Measurements from ENCODE around the gene KBTBD2. TPM values are rescaled to one million over a fixed set of nuclear protein-coding genes. Genes with fewer than 3 reads are reported as not detected.
"Not testable (repeated sequence)": the region's sequence is repeated elsewhere in the genome, so short reads cannot be mapped to it uniquely, and the experiment has no call there.

Gene KBTBD2
- total RNA-seq, 4 donors from 2014 or later, result 22.2 to 43.7 (median 28.4) TPM

DNA sequence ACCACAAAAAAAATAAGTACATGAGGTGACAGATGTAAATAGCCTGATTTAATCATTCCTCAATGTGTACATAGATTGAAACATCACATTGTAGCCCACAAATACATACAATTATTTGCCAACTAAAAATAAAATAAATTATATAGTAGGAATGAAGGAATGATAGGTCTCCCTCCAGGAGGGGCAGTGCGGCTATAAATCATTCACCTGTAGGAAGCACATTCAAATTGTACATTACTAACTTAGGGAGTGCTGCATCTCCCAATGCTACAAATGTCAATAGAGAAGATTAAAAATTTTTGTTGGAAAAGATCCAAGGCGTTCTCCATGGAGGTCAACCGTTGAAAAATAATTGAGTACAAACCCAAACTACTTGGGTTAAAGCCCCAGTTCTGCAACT, 4.2 kb downstream of the KBTBD2 start:
- DNase-seq, result no peak
- Histone ChIP-seq H3K4me3 (no peak overlapping the region), H3K9me3 (no peaks in the 10 kb centered on the region), H3K27ac (no peak overlapping the region), H3K36me3 (no peaks in the 10 kb centered on the region), H3K27me3 (no peaks in the 10 kb centered on the region), H3K4me1 (peaks cover 0 to 35% (median 3%) of the 10 kb centered on the region in 4 donors)
- TF ChIP-seq, protein P1, sequence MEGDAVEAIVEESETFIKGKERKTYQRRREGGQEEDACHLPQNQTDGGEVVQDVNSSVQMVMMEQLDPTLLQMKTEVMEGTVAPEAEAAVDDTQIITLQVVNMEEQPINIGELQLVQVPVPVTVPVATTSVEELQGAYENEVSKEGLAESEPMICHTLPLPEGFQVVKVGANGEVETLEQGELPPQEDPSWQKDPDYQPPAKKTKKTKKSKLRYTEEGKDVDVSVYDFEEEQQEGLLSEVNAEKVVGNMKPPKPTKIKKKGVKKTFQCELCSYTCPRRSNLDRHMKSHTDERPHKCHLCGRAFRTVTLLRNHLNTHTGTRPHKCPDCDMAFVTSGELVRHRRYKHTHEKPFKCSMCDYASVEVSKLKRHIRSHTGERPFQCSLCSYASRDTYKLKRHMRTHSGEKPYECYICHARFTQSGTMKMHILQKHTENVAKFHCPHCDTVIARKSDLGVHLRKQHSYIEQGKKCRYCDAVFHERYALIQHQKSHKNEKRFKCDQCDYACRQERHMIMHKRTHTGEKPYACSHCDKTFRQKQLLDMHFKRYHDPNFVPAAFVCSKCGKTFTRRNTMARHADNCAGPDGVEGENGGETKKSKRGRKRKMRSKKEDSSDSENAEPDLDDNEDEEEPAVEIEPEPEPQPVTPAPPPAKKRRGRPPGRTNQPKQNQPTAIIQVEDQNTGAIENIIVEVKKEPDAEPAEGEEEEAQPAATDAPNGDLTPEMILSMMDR (IDR thresholded peaks at IDR 0.05), result no peak
- TF ChIP-seq POLR2A (IDR thresholded peaks at IDR 0.05), result no peak

DNA sequence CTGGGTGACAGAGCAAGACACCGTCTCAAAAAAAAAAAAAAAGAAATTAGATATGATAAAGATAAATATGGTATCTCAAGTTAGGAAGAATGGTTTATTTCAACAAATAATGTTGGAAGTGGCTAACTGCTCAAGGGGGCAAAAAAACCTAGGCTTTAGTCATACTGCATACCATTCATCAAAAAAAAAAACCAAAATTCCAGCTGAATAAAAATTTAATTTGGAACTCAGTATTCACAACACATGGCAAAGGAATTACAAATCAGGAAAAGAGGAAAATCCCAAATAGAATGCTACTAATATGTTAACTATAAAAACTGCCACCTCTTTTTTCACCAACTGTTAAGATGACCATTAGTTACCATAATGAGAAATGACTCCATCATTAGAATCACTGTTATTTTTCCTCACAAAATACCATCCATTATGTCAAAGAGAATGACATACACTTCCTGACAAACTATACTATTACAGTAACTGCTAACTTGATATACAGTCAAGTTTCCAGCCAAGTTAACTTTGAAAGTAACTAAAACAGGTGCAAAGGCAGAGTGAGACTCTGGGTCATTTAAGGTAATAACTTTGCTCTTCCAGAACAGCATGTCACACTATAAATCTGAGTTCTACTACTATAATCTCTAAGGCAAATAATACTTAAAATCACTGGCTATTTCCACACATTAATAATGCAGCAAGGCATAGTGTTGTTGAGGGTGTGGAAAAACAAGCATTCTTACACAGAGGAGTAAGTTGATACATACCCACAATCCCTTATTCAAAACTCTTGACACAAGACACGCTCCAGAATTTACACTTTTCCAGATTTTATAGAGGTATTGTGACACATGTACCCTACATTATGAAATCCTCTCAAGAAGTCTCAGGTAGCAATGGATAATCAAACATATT, 10.2 kb downstream of the KBTBD2 start:
- Histone ChIP-seq H3K4me3 (no peak overlapping the region), H3K27ac (no peak overlapping the region), H3K36me3 (no peaks in the 10 kb centered on the region), H3K4me1 (peaks cover 0 to 28% (median 0%) of the 10 kb centered on the region in 4 donors), H3K27me3 (no peaks in the 10 kb centered on the region), H3K9me3 (no peaks in the 10 kb centered on the region)
- no peak for DNase-seq
- no peak for TF ChIP-seq POLR2A (IDR thresholded peaks at IDR 0.05)
- TF ChIP-seq, protein P1 (IDR thresholded peaks at IDR 0.05), result no peak

DNA sequence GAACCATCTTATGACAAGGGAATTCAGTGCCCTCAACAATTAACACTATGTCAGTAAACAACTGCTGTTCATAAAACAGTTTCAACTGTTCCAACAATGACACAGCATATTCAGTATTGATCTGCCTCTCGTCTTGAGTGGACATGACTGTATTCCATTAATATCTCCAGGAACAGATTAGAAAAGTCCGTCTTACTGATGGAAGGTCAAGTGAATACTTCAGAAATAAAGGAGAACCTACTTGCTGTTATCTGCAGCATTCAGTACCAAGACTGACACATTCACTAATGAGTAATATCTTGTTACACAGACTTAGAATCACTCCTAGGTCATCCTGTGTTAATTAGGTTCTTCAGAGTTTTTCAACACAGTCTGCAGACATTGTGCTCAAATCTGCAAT, 12.1 kb downstream of the KBTBD2 start:
- Histone ChIP-seq H3K4me3 (no peak overlapping the region), H3K27me3 (no peaks in the 10 kb centered on the region), H3K4me1 (peaks cover 0 to 24% (median 0%) of the 10 kb centered on the region in 4 donors), H3K9me3 (no peaks in the 10 kb centered on the region), H3K27ac (peak overlapping the region in 1 of 4 donors; percentile 27), H3K36me3 (peaks cover 0 to 6% (median 0%) of the 10 kb centered on the region in 3 donors)
- TF ChIP-seq POLR2A (IDR thresholded peaks at IDR 0.05), result no peak
- TF ChIP-seq, protein P1 (IDR thresholded peaks at IDR 0.05), result no peak
- DNase-seq, result no peak

DNA sequence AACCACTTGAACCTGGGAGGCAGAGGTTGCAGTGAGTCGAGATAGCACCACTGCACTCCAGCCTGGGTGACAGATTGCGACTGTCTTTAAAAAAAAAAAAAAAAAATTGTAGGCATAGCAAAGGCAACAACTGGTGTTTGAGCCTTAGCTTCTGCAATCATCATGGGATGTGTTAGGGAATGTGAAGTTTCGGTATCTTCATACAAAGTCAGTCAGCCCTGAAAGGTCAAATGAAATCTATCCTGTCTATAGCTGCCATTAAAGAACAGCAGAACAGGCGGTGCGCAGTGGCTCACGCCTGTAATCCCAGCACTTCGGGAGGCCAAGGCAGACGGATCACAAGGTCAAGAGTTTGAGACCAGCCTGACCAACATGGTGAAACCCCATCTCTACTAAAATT, 13.5 kb downstream of the KBTBD2 start:
- H3K27ac ChIP-seq, H3K27me3 ChIP-seq, H3K9me3 ChIP-seq, H3K4me3 ChIP-seq, DNase-seq: not testable (repeated sequence)
- Histone ChIP-seq H3K36me3 (peaks cover 0 to 21% (median 0%) of the 10 kb centered on the region in 3 donors), H3K4me1 (peaks cover 0 to 24% (median 0%) of the 10 kb centered on the region in 4 donors)

DNA sequence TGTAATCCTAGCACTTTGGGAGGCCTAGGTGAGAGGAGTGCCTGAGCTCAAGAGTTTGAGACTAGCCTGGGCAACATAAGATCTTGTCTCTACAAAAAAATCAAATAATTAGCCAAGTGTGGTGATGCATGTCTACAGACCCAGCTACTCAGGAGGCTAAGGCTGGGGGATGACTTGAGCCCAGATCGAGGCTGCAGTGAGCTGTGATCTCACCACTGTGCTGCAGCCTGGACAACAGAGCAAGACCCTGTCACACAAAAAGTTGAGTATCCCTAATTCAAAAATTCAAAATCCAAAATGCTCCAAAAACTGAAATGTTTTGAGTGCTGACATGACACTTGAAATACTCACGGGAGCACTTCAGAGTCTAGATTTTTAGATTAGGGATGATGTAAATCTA, 19.1 kb downstream of the KBTBD2 start:
- H3K36me3 ChIP-seq, result peaks cover 0 to 67% (median 0%) of the 10 kb centered on the region in 3 donors
- no peaks in the 10 kb centered on the region for H3K9me3 ChIP-seq
- no peak overlapping the region for H3K4me3 ChIP-seq
- no peaks in the 10 kb centered on the region for H3K27me3 ChIP-seq
- no peak for DNase-seq
- no peak overlapping the region for H3K27ac ChIP-seq
- TF ChIP-seq POLR2A (IDR thresholded peaks at IDR 0.05), result no peak
- TF ChIP-seq, protein P1 (IDR thresholded peaks at IDR 0.05), result no peak
- H3K4me1 ChIP-seq, result no peaks in the 10 kb centered on the region

DNA sequence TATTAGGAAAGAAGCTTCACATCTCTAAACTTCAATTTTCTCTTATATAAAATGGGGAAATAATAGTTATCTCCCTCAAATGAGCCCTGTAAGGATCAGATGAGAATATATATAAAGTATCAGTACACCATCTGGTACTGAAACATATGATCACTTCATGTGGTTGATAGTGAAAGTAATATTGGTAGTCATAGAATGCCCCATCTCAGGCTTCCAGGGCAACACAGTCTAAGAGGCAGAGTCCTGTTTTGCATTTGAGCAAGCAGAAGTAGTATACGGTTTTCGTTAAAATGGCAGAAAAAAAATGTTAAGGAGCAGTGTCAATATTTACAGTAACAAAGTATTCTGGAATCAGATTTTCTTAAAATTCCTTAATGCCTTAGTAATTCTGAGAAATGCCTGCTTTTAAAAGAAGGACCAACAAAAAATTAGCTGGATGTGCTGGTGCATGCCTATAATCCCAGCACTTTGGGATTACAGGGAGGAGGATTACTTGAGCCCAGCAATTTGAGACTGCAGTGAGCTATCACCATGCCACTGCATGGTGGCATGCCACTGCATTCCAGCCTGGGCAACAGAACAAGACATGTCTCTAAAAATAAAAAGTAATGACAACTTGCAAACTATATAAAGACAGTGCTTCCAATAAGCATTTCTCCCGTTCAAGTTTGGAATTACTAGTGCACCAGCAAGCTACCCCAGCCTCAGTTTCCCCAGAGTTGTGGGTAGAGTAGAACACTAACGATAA, 19.8 kb downstream of the KBTBD2 start:
- Histone ChIP-seq H3K27ac (no peak overlapping the region), H3K4me3 (no peak overlapping the region), H3K27me3 (no peaks in the 10 kb centered on the region), H3K36me3 (peaks cover 0 to 67% (median 0%) of the 10 kb centered on the region in 3 donors), H3K9me3 (no peaks in the 10 kb centered on the region), H3K4me1 (no peaks in the 10 kb centered on the region)
- TF ChIP-seq, protein P1 (IDR thresholded peaks at IDR 0.05), result no peak
- TF ChIP-seq POLR2A (IDR thresholded peaks at IDR 0.05), result no peak
- no peak for DNase-seq
